WTC11 (cell line): Measurements from ENCODE around the gene SARM1.

Experiments
- CTCF ChIP-seq: fragments of 200-600 bp; IDR thresholded peaks from 2 replicates; pipeline ENCODE4 v1.8.0; 2022; ENCODE audit warnings: antibody characterized with exemption
- E2F5 ChIP-seq: sonication (generic); formaldehyde crosslinking; IDR thresholded peaks from 2 replicates; pipeline ENCODE4 v1.8.1; 2022; ENCODE audit warnings: mild to moderate bottlenecking, moderate library complexity, missing genetic modification reagents
- JUN ChIP-seq: sonication (generic); formaldehyde crosslinking; IDR thresholded peaks from 2 replicates; pipeline ENCODE4 v1.8.0; 2023; ENCODE audit warnings: mild to moderate bottlenecking, missing genetic modification reagents
- NR3C1 ChIP-seq: sonication (generic); formaldehyde crosslinking; conservative IDR thresholded peaks from 2 replicates; pipeline ENCODE4 v1.8.1; 2023; ENCODE audit warnings: low read depth, mild to moderate bottlenecking, missing genetic modification reagents
- USF1 ChIP-seq: sonication (generic); formaldehyde crosslinking; IDR thresholded peaks from 2 replicates; pipeline ENCODE4 v1.8.0; 2022; ENCODE audit warnings: mild to moderate bottlenecking, missing genetic modification reagents
- ZNF263 ChIP-seq: sonication (generic); formaldehyde crosslinking; IDR thresholded peaks from 2 replicates; pipeline ENCODE4 v1.8.1; 2022; ENCODE audit warnings: low read depth, mild to moderate bottlenecking, moderate library complexity, missing genetic modification reagents
- TF ChIP-seq, protein P1 (sequence below): sonication (generic); formaldehyde crosslinking; IDR thresholded peaks from 2 replicates; pipeline ENCODE4 v1.8.0; 2022; ENCODE audit warnings: mild to moderate bottlenecking, missing genetic modification reagents
- TF ChIP-seq, protein P2 (sequence below): sonication (generic); formaldehyde crosslinking; IDR thresholded peaks from 2 replicates; pipeline ENCODE4 v1.8.0; 2023; ENCODE audit warnings: missing genetic modification reagents
- TF ChIP-seq, protein P3 (sequence below): sonication (generic); formaldehyde crosslinking; IDR thresholded peaks from 2 replicates; pipeline ENCODE4 v1.8.1; 2023; ENCODE audit warnings: mild to moderate bottlenecking, missing genetic modification reagents, moderate library complexity

- no peak for TF ChIP-seq CTCF
- no peak for TF ChIP-seq NR3C1 (CRISPR knock-in tag)
- TF ChIP-seq E2F5 (CRISPR knock-in tag), result no peak
- TF ChIP-seq, protein P1, sequence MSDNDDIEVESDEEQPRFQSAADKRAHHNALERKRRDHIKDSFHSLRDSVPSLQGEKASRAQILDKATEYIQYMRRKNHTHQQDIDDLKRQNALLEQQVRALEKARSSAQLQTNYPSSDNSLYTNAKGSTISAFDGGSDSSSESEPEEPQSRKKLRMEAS (CRISPR knock-in tag), result no peak
- TF ChIP-seq JUN (CRISPR knock-in tag), result no peak
- no peak for TF ChIP-seq USF1 (CRISPR knock-in tag)
- no peak for TF ChIP-seq ZNF263 (CRISPR knock-in tag)
- TF ChIP-seq, protein P2, sequence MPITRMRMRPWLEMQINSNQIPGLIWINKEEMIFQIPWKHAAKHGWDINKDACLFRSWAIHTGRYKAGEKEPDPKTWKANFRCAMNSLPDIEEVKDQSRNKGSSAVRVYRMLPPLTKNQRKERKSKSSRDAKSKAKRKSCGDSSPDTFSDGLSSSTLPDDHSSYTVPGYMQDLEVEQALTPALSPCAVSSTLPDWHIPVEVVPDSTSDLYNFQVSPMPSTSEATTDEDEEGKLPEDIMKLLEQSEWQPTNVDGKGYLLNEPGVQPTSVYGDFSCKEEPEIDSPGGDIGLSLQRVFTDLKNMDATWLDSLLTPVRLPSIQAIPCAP (CRISPR knock-in tag), result no peak
- TF ChIP-seq, protein P3, sequence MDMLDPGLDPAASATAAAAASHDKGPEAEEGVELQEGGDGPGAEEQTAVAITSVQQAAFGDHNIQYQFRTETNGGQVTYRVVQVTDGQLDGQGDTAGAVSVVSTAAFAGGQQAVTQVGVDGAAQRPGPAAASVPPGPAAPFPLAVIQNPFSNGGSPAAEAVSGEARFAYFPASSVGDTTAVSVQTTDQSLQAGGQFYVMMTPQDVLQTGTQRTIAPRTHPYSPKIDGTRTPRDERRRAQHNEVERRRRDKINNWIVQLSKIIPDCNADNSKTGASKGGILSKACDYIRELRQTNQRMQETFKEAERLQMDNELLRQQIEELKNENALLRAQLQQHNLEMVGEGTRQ (CRISPR knock-in tag), result no peak
Observed at GRCh38 chr17:28390563-28390962, 19.1 kb downstream of the SARM1 start.
